ENCODE measurements around the gene MAD1L1.
A peak's percentile ranks its signal among the peaks of the same experiment; 100 is the strongest.

MAD1L1 gene

DNA sequence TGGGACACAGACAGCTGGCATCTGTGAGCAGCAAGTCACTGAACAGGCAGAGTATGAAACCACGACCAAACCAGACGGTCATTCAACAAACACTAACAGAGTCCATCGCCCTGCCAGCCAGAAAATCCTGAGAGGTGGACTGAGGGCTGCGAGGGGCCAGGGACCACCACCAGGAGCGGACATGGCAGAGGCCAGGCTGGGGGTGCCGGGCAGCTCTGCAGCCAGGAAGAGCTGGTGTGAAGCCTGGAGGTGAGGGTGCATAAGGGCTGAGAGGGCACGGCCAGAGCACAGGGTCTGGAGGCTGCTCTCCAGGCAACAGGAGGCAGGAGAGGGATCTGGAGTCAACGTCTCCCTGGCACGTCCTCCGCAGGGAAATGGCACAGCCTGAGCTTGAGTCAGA lies 15.5 kb downstream of the MAD1L1 start:
- no peak for DNase-seq

DNA sequence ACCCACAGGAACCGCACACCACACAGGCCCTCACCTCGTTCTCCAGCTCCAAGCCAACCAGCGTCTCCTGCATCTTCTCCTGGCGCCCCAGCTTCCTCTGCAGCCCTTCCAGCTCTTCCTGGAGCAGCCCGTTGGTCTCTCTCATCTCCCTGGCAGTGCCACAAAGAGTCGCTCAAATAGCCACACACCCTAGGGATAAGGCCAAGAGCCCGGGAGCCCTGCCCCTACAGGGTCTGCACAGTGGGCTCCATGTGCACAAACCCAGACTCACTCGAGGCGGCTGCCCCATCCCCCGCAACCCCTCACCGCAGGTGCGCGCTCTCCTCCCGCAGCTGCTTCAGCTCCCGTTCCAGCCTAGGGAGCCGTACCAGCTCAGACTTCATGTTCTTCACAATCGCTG lies 16.9 kb downstream of the MAD1L1 start:
- DNase-seq, result no peak

DNA sequence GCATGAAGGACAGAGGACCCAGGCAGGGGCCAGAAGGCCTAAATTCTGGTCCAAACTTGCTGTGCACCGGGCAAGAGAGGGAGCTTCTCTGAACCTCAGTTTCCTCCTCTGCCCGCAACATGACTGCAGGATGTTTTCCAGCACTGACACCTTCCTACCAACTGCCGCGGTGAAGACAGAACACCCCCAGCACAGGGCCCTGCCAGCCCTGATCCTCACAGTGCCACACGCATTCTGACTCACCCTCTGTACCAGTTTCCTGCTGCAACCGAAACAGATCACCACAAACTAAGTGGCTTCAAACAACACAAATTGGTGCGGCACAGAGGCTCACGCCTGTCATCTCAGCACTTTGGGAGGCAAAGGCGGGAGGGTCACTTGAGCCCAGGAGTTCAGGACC lies 18.1 kb downstream of the MAD1L1 start:
- no peak for DNase-seq

DNA sequence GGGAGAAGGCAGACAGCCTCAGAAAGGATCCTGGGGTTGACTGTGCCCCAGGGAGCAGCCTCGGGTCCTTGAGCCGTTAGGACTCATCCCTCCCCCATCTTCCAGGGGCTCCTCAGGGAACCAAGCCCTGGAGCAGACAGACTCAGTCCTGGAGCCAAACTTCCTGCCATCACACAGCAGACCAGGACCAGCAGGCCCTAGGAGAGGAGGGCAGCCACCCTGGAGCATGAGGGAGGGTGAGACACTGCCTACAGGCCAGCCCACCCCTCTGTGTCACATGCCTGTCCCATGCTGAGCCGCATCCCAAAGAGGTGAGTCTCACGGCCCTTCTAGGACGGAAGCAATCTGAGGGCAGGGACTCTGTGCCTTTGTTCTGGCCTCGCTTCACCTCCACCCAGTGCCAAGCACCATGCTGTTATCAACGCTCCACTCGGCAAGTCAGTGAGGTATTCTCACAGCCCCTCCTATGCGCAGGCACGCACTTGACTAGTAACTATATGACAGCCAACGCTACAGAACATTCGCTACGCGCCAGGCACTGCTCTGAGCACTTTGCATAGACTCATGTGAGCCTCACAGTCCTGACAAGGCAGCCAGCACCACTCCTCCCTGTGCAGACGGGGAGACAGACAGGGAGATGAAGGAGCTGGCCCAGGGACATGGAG lies 19.1 kb downstream of the MAD1L1 start:
- DNase-seq, result no peak

DNA sequence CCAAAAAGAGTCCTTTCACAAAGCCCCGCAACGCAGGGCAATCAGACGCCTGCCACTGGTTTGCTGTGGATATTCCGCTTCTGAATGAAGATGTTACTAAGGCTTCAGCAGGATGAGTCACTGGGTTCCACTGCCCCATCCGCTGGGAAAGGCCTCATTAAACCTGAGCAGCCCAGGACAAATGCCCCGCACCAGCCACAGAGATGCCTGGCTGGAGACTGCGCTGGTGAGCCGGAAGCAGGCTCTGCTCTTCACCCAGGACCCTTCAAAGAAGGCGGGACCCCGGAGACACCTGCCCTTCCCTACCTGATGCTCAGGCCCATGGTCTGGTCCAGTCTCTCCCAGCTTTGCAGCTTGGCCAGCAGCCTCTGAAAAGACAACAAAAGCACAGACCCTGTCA lies 19.8 kb downstream of the MAD1L1 start:
- DNase-seq, result no peak

DNA sequence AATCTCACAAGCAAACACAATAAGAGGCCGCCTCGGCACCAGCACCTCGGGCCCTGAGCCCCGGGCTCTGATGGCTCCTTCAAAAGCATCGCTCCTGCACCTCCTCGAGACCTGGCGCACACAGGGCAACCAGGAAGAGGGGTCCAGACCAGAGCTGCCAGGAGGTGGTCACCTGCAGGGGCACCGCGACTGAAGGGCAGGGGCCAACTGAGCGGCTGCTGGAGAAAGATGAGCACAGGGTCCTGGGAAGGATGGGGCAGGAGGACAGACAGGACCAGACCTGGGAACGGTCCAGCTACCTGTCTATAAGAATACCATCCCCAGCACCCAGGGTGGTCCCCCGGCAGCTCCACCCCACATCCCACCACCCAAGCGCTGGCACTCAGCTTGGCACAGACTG lies 20.8 kb downstream of the MAD1L1 start:
- no peak for DNase-seq

DNA sequence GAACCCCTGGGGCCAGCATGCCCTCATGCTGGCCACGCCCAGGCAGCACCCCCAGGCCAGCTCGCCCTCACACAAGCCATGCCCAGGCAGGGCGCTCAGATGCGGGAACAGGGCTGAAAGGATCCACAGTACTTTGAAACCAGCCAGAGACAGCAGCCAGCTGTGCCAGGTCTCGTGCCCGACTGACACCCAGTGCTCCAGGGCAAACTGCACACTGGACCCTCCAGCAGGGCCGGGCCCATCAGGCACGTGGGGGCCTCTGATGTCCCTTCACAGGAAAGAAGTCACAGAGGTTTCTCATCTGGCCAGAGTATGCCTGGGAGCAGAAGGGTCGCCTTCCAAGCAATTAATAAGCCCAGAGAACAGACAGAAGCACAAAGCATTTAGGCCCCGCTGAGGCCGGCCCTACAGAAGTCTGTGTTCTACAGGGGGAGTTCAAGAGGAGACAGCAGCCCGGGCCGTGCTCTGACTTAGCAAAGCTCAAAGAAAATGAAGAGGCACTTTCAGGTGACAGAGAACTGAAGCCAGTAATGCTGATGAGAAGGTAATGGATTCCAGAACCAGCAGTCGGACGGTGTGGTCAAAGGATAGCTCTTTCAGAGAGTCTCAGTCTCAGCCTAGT lies 21.4 kb downstream of the MAD1L1 start:
- DNase-seq, result no peak

DNA sequence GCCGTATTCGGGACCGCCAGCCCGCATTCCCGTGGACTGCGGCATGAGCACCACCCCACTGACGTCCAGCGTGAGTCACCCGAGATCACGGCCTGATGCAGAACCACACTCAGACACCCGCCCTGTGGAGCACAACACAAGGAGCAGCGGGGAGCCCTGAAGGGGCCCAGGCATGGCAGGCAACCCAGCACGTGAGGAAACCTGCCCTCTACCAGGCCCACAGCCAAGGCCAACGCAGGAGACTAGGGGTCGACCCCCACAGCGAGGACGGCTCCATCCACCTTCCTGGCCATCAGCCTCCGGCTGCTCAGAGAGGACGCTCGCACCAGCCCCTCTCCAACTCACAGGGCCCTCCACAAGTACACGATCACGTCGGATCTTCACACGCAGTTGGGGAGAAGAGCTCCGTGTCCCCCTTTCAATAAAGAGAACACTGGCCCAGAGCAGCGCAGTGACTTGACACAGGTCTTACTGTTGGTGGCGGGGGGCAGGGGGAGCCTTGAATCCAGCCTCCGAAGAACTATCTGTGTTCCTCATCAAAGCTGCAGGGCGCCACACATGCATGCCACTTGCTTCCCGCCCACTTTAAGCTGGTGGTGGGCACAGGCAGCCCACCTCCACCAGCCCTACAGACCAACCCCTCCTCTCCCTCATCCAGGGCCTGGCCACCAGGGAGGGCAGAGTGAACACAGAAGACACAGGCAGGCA lies 22.0 kb downstream of the MAD1L1 start:
- no peak for DNase-seq

DNA sequence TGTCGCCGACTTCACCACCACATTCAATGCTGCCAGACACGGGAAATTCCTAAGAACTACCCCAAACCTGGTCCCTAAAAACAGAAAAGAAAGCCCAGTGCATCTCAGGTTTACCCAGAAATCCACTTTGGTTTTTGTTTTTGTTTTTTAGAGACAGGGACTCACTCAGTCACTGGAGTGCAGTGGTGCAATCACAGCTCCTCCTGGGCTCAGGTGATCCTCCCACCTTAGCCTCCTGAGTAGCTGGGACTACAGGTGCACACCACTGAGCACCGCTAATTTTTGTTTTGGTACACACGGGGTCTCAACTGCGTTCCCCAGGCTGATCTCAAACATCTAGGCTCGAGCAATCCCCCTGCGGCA lies 22.8 kb downstream of the MAD1L1 start:
- DNase-seq, result no peak

DNA sequence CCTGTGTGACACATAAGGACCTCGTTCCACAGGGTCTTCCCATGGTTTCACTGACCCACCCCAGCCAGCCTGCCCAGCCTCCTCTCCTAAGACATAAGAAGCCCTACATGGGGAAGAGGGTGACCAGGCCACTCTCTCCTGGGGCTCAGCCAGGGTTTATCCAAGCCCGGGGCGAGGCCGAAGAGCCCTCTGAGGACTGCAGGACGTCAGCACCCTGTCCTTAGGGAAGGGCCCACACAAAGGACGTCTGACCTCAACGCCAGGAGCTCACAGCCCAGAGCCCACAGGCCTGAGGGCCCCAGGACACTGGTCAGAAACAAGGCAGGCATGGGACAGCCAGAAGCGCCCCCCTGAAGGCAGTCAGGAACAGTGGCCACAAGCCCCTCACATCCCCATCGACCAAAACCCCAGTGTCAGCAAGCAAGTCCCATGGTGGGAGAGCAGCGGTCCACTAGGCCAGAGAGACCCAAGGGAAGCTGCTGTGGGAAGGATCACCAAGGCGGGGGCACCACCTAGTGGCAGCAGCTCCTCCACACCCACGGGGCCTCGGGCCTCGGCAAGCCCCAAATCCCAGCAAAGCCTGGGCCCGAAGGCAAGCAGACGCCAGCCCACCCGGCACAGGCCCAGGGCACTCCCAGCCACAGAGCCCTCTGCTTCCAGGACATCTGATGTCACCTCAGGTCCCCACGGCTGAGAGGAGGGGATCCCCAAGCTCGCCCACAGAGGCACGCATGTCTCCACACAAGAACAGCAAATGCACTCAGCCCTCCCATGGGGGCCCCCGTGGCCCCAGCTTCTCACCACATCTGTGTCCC lies 23.4 kb downstream of the MAD1L1 start:
- peak; percentile 14 for DNase-seq

DNA sequence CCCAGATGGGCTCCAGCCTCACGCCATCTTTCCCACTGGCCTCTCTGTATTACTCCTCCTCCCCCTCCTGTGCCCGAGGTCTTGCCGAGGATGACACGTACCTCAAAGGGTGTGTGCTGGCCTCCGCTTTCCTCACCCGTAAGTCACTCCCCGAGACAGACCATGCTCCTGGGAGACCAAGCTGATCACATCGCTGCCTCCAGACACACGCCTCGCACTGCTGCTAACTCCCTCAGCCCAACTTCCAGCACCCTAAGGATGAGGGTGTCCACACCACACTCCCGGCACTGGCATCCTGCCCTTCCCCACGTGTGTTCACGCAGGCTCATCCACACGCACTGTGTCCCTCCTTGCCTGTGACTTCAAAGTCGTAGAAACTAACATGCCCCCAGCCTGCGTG lies 24.0 kb downstream of the MAD1L1 start:
- no peak for DNase-seq

DNA sequence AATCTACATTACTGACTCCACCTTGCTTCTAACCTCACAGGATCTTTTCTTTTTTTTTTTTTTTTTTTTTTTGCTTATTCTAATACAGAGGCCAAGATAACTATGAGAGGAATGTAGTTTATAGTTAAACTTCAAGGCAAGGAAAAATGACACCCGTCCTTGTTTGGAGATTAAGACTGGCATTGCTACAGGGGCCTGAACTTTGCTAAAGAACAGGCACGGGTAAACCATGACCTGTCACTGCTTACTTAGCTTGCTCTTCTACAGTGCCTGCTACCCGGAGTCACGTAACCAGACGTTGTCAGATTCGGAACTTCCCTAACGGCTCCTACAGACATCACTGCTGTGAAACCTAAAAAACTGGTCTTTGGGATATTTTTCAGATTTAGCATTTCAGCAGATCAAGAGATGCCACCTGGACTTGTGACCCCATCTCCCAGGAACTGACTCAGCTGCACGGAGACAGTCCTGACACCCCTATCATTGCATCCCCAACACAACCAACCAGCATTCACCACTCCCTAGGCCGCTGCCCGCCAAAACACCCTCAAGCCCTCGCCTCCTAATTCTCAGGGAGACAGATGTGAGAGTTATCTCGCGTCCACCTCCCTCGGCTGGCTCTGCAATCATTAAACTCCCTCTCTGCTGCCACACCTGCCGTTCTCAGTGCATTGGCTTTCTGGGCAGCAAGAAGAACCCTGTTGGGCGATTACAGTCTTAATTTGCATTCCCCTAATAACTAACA lies 27.5 kb downstream of the MAD1L1 start:
- no peak for DNase-seq

DNA sequence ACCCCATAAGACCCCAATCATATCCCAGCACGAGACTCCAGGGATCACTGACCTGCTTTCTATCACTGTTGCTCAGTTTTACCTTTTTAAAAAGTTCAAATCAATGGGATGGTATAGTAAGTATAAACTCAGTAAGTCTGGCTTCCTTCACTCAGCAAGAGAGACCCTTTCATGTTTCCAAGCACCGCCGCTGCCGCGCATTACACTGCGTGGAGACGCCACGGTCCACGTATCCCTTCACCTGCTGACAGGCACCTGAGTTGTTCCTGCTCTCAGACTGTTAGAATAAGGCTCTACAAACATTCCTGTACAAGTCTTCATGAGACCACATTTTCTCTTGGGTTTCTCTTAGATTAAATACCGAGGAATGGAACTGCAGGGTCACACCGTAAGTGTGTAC lies 28.3 kb downstream of the MAD1L1 start:
- no peak for DNase-seq

DNA sequence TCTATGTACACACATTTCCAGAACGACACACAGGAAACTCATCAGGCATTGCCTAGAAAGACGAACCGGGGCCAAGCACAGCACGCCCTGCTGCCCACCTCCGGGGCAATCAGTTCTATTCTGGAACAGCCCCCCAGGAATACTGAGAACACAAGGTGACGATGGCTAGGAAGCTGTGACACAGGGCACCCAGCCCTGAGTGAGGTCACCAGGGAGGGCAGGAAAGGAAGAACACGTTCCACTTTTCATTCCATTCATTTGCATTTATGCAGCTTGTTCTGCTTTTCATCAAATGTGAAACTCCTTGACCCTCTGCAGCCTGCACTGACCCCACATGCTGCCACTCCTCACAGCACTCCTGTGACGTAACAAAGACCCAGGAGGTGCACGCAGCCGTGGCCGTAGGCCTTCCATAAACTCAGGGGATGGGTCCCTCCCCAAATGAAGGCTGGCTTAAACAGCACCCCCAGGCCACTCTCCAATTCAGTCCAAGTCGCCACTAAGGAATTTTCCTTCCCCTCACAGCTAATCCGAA lies 28.9 kb downstream of the MAD1L1 start:
- DNase-seq, result no peak

DNA sequence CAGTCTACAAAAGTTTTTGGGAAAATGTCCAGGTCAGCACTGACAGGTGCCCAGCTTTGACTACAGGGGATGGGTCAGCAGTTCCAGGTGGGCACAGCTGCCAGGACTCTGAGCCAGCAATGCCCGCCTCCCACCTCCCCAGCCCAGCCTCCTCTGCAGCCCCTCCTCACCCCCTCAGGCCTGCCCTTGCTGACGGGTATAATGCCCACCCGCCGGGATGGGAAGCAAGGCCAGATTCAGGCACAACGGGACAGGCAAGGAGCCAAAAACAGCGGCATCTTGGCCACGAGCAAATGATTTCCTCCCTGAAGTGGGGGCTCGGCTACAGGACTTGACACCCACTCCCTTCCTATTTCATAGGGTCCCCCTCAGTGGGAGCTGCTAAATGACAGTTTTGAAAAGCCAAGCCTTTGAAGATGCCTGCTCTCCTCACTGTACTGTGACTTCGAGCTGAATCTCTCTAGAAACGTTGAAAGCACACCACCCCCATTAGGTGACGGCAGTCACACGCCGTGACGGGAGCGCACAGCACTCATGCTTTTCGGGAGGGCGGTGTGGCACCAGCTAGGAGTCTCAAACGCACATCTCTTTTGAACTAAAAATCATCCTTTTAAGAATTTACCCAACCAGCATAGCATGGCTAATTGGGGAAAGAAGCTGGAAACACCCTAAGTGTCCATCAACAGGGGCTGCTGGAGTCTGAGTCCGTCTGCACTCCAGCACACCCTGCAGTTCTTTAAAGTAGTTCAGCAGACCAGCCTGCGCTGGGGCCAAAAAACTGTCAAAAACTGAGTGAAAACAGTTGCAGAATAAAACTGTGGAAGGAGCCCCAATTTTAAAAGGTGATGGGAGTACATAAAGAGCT lies 29.6 kb downstream of the MAD1L1 start:
- no peak for DNase-seq

DNA sequence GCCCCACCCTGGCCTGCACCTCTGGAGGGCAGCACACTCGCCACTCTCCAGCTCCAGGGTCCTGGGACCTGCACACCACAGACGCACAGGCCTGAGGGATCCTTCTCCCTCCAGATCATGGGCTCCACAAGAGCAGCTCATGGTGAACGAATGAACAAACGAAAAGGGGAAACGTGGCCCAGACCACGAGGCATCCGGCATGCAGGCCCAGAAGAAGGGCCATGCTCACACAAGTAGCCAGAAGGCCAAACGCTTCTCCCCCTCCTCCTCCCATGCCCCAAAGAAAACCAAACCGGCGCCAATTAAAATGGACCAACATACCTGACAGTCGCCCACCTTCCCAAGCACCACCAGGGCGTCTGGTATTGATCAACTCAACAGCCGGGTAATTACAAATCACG lies 30.4 kb downstream of the MAD1L1 start:
- DNase-seq, result no peak

DNA sequence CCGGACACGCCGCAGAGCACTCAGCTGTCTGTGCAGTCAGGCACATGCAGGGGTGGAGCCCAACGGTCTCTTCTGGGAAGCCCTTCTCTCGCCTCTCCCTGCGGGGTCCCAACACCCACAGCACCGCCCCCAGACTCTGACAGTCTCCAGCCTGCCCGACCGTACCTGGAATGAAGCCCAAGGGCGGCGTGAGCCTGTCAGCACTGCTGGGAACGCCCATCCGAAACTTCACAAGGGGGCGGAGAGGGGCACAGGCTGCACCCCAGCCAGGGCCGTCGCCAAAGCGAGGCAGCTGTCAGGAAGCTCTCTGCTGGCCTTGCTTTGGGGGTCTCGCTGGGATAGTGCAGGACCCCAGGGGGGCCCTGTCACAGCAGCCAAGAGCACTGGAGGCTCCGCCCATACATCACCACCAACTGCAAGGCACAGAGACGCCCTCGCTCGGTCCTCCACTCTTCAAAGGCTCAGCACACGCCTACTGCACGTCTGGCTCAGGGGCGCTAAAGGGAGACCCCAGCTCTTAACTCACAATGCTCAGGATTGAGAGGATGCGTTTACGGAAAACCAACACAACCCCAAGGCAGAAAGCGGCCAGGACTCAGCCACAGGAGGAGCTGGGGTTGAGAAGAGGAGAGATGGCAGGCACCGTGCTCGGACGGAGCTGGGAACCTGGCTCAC lies 30.9 kb downstream of the MAD1L1 start:
- no peak for DNase-seq

DNA sequence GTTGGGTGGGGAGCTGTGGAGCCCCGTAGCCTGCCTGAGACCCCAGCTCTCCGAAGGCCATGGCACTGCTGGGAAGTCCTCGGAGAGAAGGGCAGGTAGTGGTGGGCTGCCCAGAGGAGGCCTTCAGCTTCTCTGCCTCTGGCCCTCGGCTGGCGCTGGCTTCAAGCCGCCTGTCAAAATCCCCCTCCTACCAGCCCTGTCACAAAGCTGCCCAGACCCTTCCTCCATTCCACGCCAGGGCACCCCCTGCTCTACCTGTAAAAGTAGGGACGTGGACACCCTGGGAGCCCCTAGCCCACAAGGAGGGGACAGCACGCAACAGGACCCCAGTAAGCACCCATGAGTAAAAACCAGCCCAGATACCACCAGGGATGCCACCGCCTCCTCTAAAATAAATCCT lies 31.6 kb downstream of the MAD1L1 start:
- no peak for DNase-seq

DNA sequence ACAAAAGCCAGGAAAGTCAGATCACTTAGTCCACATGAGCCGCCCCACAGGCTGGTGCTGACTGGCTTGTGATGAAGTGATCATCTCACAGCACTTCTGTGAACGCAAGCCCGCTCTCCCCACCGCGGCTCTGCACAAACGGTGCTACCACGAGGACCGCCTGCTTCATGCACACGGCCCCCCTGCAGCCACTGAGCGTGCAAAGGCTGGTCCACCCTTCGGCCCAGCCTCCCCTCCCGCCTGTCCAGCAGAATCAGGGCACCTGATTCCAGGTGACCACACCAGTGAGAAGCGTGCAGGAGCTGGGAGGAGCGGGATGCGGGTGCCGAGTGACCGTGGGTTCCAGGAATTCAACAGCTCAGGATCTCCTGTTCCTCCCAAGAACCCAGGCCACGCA lies 32.2 kb downstream of the MAD1L1 start:
- no peak for DNase-seq

DNA sequence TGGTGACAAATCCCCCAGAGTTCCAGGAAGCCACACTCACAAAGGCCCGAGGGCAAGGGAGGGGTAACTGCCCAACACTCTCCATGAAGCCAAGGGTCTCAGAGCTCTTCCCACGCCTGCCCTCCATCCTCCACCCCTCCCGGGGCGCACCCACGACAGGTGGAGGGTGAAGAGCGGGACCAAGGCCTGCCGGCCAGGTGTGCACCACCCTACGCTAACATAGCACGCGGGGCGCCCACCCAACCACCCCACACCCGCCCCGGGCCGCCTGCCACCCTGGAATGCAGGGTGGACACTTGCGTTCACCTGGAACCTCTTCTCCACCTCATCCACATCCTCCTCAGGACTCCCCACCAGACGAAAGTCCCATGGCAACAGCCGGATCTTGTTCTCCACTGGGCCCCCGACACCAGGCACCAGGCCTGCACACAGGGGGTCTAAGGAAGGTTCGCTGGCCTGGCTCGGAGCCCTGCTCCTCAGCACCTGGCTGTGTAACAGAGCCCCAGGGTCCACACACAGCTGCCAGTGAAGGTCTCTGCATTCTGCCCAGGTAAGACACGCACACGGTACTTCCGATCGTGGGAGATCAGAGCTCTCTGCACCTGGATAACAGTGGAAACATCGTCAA lies 32.7 kb downstream of the MAD1L1 start:
- DNase-seq, result no peak

DNA sequence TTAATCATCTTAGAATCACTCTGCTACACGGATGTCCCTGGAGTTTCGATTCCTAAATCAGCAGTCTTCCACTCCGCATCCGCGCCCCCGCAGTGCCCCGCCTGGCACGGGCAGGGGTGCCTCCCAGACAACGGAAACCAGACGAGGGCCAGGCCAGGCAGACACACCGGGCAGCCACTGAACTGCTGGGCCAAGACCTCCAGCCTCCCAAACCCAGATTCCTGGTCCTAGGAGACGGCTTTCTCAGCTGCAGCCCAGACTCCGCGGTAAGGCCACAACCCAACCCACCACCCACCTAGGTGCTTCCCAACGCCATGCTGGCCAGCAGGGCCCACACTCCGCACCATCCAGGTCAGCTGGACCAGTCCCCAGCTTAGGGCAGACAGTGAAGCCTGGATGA lies 33.2 kb downstream of the MAD1L1 start:
- no peak for DNase-seq
